Ovary (tissue), 9 donors: Measurements from ENCODE around the gene ABCB6. TPM values are rescaled to one million over a fixed set of nuclear protein-coding genes. Genes with fewer than 3 reads are reported as not detected.

Experiments used
- DNase-seq, 5 donors: peaks; one replicate each; pipeline ENCODE4 v3.0.0-alpha.2; 2019 to 2020
- H3K27ac ChIP-seq, 2 donors: fragments of 200-600 bp; one replicate each; pipeline versions ENCODE4 v1.5.1 to v1.8.0; 2019 to 2022
- H3K27me3 ChIP-seq: fragments of 200-600 bp; one replicate; pipeline ENCODE4 v1.8.0; 2022
- H3K36me3 ChIP-seq: fragments of 200-600 bp; sonication (generic); one replicate; pipeline ENCODE4 v1.5.1; 2019
- H3K4me1 ChIP-seq: one replicate; pipeline ENCODE4 v1.8.1; 2013; ENCODE audit warnings: mild to moderate bottlenecking, moderate library complexity; ENCODE audit not compliant: insufficient read depth
- H3K4me3 ChIP-seq: fragments of 200-600 bp; sonication (generic); one replicate; pipeline ENCODE4 v1.5.1; 2017
- H3K9me3 ChIP-seq, 2 donors: fragments of 200-600 bp in 1 of 2; sonication (generic) in 1 of 2; one replicate each; pipeline versions ENCODE4 v1.5.1 to v1.8.1; 2013 to 2019; ENCODE audit warnings: mild to moderate bottlenecking in 1 of 2, moderate library complexity in 1 of 2
- EP300 ChIP-seq: sonication (generic); formaldehyde crosslinking; IDR thresholded peaks from one replicate; pipeline ENCODE4 v1.6.1; 2017; ENCODE audit warnings: antibody characterized with exemption
- POLR2A ChIP-seq: fragments of 450-650 bp; IDR thresholded peaks from one replicate; pipeline ENCODE4 v1.6.1; 2017; ENCODE audit warnings: antibody characterized with exemption, mild to moderate bottlenecking, moderate library complexity
- WGBS, 3 donors: extraction: QIAGEN DNeasy Blood & Tissue Kit in 1 of 3; methylation state at CpG; one replicate each; pipeline versions ENCODE4 v1.1.5 to v1.1.7; 2013 to 2017; 5-methylcytosine and 5-hydroxymethylcytosine counted together
- intact Hi-C, 4 donors: fragments of 100-400 bp; cut with DNase I; formaldehyde crosslinking; loops; one replicate each; pipeline versions ENCODE4 v1.11.0 to v1.15.1; 2022 to 2023
- polyA plus RNA-seq, 2 donors: library from polyadenylated mRNA; stranded (reverse); fragments of 200-250 nt in 1 of 2; fragments of 350-450 nt in 1 of 2; fragmentation: Illumina TruSeq in 1 of 2; extraction: RNeasy Lipid Tissue Mini Kit (QIAGEN cat#74804) in 1 of 2; gene quantifications; one replicate each; pipeline ENCODE4 v1.2.3, GENCODE V29; 2013 to 2014
- total RNA-seq, 7 donors: library from RNA; depleted of rRNA in 2 of 7; stranded (reverse); fragments of >200 nt in 2 of 7; fragmentation: NEBNext Ultra II Directional in 3 of 7; extraction: Animal tissue kit (Norgen Biotek cat#: 25700) in 3 of 7; gene quantifications; one replicate each; pipeline versions ENCODE4 v1.1.0 to v1.2.4, GENCODE V29; 2016 to 2023
- TF ChIP-seq, protein P1 (sequence below), 3 donors: fragments of 450-650 bp in 2 of 3; fragments of 200-600 bp in 1 of 3; IDR thresholded peaks; one replicate each; pipeline versions ENCODE4 v1.5.1 to v1.8.0; 2016 to 2022; ENCODE audit warnings: antibody characterized with exemption in 3 of 3, mild to moderate bottlenecking in 1 of 3
- donor health status: DM: no; HTN: no; CAD: no; lungs with moderate emphysema.
- donor health status: DM: no; HTN: no; CAD: no.
- donor health status: Bipolar disorder and iron deficiency.
- donor health status: DM: yes; HTN: yes; CAD: no.
- donor health status: DM: no; HTN: no; CAD: no.
- donor health status: DM: yes; HTN: yes; CAD: no.

Gene ABCB6
- total and polyA plus RNA-seq, 9 donors: 12.0 to 64.5 (median 35.9) TPM

DNA sequence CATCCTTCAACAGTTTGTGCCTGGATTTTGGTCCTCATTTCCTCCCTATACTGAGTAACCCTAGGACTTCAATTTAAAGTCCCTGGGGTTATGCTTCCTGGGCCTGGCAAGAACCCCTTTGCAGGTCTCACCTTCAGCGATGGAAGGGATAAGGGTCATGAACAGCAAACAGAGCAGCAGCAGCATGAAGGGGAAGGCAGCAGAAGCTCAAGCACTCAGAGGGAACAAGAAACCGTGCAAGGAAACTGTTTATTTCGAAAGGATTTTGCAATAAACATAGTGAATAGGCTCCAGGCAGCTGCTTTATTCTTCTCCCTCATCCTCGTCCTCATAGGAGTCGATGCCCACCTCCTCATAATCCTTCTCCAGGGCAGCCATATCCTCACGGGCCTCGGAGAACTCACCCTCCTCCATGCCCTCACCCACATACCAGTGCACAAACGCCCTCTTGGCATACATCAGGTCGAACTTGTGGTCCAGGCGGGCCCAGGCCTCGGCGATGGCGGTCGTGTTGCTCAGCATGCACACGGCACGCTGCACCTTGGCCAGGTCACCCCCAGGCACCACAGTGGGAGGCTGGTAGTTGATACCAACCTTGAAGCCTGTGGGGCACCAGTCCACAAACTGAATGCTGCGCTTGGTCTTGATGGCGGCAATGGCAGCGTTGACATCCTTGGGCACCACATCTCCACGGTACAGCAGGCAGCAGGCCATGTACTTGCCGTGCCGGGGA, 31.5 kb upstream of the ABCB6 start:
- H3K27me3 ChIP-seq: no peaks in the 10 kb centered on the region
- 80 to 88% (median 82%) methylated on average over 22 of the region's 22 CpGs for WGBS, 3 donors
- no peak for DNase-seq
- peak overlapping the region in 1 of 2 donors; percentile 71 for H3K27ac ChIP-seq
- H3K4me3 ChIP-seq: no peak overlapping the region
- peaks cover 26% of the 10 kb centered on the region for H3K4me1 ChIP-seq
- H3K9me3 ChIP-seq: no peaks in the 10 kb centered on the region
- intact Hi-C loops: no loop called here
- TF ChIP-seq EP300: no peak
- TF ChIP-seq, protein P1, sequence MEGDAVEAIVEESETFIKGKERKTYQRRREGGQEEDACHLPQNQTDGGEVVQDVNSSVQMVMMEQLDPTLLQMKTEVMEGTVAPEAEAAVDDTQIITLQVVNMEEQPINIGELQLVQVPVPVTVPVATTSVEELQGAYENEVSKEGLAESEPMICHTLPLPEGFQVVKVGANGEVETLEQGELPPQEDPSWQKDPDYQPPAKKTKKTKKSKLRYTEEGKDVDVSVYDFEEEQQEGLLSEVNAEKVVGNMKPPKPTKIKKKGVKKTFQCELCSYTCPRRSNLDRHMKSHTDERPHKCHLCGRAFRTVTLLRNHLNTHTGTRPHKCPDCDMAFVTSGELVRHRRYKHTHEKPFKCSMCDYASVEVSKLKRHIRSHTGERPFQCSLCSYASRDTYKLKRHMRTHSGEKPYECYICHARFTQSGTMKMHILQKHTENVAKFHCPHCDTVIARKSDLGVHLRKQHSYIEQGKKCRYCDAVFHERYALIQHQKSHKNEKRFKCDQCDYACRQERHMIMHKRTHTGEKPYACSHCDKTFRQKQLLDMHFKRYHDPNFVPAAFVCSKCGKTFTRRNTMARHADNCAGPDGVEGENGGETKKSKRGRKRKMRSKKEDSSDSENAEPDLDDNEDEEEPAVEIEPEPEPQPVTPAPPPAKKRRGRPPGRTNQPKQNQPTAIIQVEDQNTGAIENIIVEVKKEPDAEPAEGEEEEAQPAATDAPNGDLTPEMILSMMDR (IDR thresholded peaks at IDR 0.05): no peak
- no peak for TF ChIP-seq POLR2A
- no peaks in the 10 kb centered on the region for H3K36me3 ChIP-seq

DNA sequence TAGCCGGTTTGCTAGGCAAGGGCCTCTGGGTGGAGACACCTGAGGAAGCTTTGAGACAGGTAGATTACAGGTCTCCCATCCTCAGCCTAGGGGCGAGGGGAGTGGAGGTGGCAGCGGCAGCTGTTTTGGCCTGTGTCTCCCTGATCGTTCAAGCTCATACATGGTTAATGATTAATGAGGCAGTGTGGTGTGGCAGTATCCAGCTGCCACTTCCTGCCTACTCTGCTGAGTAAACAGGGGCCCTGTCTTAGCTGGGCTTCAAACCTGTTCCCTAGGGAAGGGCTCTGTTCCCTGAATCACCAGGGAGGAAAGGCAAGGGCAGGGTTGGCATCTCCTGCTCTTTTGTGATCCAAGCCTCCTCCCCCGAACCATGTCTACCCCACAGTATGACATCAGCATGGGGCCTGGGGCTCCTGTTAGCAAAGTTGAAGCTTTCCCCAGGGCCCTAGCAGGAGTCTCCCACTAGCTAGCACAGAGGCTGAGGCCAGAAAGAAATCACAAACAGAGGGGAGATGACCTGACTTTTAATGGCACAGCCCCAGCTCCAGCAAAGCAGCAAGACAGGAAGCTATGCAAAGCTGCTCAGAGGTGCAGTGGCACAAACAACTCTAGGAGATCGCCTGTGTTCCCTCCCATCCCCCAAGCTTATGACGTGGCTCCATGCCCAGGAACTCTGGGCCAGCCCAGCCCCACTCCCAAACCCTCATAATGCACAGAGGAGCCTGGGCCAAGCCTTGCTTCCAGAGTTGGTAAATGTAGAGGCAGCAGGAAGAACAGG, 30.6 kb upstream of the ABCB6 start:
- Histone ChIP-seq H3K36me3 (no peaks in the 10 kb centered on the region), H3K4me1 (peaks cover 27% of the 10 kb centered on the region), H3K27ac (peak overlapping the region in 1 of 2 donors; percentile 71), H3K4me3 (no peak overlapping the region), H3K9me3 (no peaks in the 10 kb centered on the region), H3K27me3 (no peaks in the 10 kb centered on the region)
- 29 to 33% (median 29%) methylated on average over 7 of the region's 7 CpGs for WGBS, 3 donors
- intact Hi-C loops: loop anchor here in 1 of 4 donors (10.0 kb wide), 1 partner anchor 45 kb away; no protein-coding TSS in a partner anchor
- DNase-seq: peak; percentile 63 to 80 (median 73)
- TF ChIP-seq POLR2A: no peak
- TF ChIP-seq, protein P1 (IDR thresholded peaks at IDR 0.05): no peak
- TF ChIP-seq EP300: no peak

DNA sequence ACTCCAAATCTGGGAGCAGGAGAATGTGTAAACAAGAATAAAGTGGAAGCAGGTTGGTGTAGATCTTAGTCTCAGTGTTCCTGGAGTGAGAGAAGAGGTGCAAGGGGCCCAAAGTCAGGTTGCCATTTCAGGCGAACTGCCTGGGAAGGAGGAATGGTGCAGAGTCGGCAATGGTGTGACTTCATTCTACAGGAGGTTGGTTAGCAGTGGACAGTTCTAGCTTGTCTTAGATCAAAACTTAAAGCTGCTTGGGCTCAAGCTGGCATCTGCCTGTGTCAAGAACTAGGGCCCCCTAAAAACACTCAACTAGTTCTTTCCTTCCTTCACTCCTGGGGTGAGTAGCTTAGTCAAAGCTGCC, 30.1 kb upstream of the ABCB6 start:
- intact Hi-C loops: loop anchor here in 1 of 4 donors (10.0 kb wide), 1 partner anchor 46 kb away; no protein-coding TSS in a partner anchor
- no peak for TF ChIP-seq EP300
- TF ChIP-seq, protein P1 (IDR thresholded peaks at IDR 0.05): no peak
- no peak for TF ChIP-seq POLR2A
- 66 to 79% (median 73%) methylated on average over 2 of the region's 2 CpGs for WGBS, 3 donors
- H3K4me1 ChIP-seq: peaks cover 23% of the 10 kb centered on the region
- no peaks in the 10 kb centered on the region for H3K27me3 ChIP-seq
- H3K36me3 ChIP-seq: no peaks in the 10 kb centered on the region
- no peak overlapping the region for H3K4me3 ChIP-seq
- H3K27ac ChIP-seq: peak overlapping the region in 1 of 2 donors; percentile 71
- no peak for DNase-seq
- H3K9me3 ChIP-seq: no peaks in the 10 kb centered on the region

DNA sequence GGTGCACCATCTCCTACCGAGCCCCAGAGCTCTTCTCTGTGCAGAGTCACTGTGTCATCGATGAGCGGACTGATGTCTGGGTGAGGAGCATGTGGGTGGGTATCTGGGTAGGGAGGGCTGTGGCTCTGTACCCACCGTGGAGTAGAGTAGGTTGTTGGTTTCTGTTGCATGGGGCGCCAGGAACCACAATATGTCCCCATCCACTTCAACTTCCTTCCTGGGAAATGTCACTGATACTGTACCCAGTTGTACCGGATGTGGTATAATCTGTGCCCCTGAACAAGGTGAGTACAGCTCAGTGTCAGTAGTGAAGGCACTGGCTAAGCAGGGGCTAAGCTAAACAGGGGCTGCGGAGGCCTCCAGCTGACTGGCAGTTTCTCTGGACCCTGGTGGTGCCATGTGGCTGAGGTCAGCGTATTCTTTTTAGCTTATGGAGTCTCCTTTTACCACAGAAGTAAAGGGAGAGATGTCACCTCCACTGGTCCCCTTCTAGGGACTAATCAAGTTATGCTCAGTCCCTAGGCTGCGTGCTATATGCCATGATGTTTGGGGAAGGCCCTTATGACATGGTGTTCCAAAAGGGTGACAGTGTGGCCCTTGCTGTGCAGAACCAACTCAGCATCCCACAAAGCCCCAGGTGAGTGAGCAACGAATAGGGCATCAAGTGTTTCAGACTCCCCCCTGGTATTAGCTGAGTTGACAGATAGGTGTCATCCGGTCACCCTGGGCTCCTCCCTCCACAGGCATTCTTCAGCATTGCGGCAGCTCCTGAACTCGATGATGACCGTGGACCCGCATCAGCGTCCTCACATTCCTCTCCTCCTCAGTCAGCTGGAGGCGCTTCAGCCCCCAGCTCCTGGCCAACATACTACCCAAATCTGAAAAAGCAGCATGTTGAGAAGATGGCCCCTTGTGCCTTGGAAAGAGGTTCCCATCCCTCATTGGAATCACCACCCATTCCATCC, 29.2 kb upstream of the ABCB6 start:
- intact Hi-C loops: loop anchor here in 1 of 4 donors (10.0 kb wide), 1 partner anchor 47 kb away; no protein-coding TSS in a partner anchor
- Histone ChIP-seq H3K27me3 (no peaks in the 10 kb centered on the region), H3K36me3 (no peaks in the 10 kb centered on the region), H3K4me1 (peaks cover 23% of the 10 kb centered on the region), H3K9me3 (no peaks in the 10 kb centered on the region), H3K4me3 (no peak overlapping the region), H3K27ac (no peak overlapping the region)
- DNase-seq: no peak
- TF ChIP-seq POLR2A (no peak), EP300 (no peak)
- TF ChIP-seq, protein P1 (IDR thresholded peaks at IDR 0.05): no peak
- 85 to 91% (median 89%) methylated on average over 17 of the region's 17 CpGs for WGBS, 3 donors
